Loucy (cell line): Measurements from ENCODE around the gene MYH6.

Experiments used
- CTCF ChIP-seq: fragments of 200-600 bp; sonication (generic); conservative IDR thresholded peaks from 2 replicates; pipeline ENCODE4 v1.5.1; 2014; ENCODE audit warnings: mild to moderate bottlenecking, antibody characterized with exemption, low read length
- EZH2phosphoT487 ChIP-seq: fragments of 200-600 bp; IDR thresholded peaks from 2 replicates; pipeline ENCODE4 v1.6.1; 2018; ENCODE audit warnings: antibody characterized with exemption, mild to moderate bottlenecking, moderate library complexity, borderline replicate concordance

- no peak for TF ChIP-seq CTCF
- TF ChIP-seq EZH2phosphoT487, result no peak
Measured at GRCh38 chr14:23403908-23404307, 4.2 kb downstream of the MYH6 start.
